PC-3 (cell line): ENCODE results near the gene PASK. TPM values are rescaled to one million over a fixed set of nuclear protein-coding genes. Genes with fewer than 3 reads are reported as not detected.

Experiments
- ATAC-seq: fragments of 200-7000 bp; cut with Tn5 transposase; 2 replicates; pipeline ENCODE4 v1.9.1; 2020; ENCODE audit warnings: mild to moderate bottlenecking, moderate library complexity
- BruUV-seq: library from RNA; stranded (reverse); fragments of 400-500 nt; replicated peaks from 2 replicates; lab custom pipeline; 2021; lab: Mats Ljungman, UMichigan
- CTCF ChIA-PET: fragments of 300-600 bp; sonication (Branson Sonifier 250); formaldehyde crosslinking; loops from one replicate; lab custom pipeline; 2022; ENCODE audit warnings: antibody characterized with exemption; lab: Charles Lee
- POLR2A ChIA-PET: fragments of 300-600 bp; sonication (Branson Sonifier 250); formaldehyde crosslinking; loops from one replicate; lab custom pipeline; 2022; ENCODE audit warnings: antibody characterized with exemption; ENCODE audit not compliant: unreplicated experiment; lab: Charles Lee
- DNase-seq: peaks from one replicate; pipeline ENCODE4 v3.0.0-alpha.2; 2015
- H2AFZ ChIP-seq: fragments of 300-600 bp; sonication (generic); 2 replicates; pipeline ENCODE4 v1.6.0; 2016; ENCODE audit warnings: antibody characterized with exemption, low read length
- H3F3A ChIP-seq: fragments of 300-600 bp; sonication (generic); one replicate; pipeline ENCODE4 v1.6.0; 2017; ENCODE audit warnings: antibody characterized with exemption, low read length, control low read depth, mild to moderate bottlenecking; ENCODE audit not compliant: unreplicated experiment
- H3K27ac ChIP-seq: fragments of 300-600 bp; sonication (generic); 2 replicates; pipeline ENCODE4 v1.5.1; 2016; ENCODE audit warnings: mild to moderate bottlenecking, low read length
- H3K27me3 ChIP-seq: fragments of 300-600 bp; sonication (generic); 2 replicates; pipeline ENCODE4 v1.6.1; 2016; ENCODE audit warnings: low read length, mixed read lengths
- H3K36me3 ChIP-seq: fragments of 300-600 bp; sonication (generic); 2 replicates; pipeline ENCODE4 v1.6.1; 2016; ENCODE audit warnings: low read depth, mixed run types, low read length, mixed read lengths
- H3K4me1 ChIP-seq: fragments of 300-600 bp; sonication (generic); 2 replicates; pipeline ENCODE4 v1.5.1; 2016; ENCODE audit warnings: low read length; ENCODE audit not compliant: insufficient read depth
- H3K4me2 ChIP-seq: fragments of 300-600 bp; sonication (generic); 2 replicates; pipeline ENCODE4 v1.6.0; 2016; ENCODE audit warnings: low read length
- H3K4me3 ChIP-seq: fragments of 300-600 bp; sonication (generic); 2 replicates; pipeline ENCODE4 v1.5.1; 2016; ENCODE audit warnings: mild to moderate bottlenecking, low read length, mixed read lengths
- H3K79me2 ChIP-seq: fragments of 300-600 bp; sonication (generic); 2 replicates; pipeline ENCODE4 v1.6.1; 2017; ENCODE audit warnings: low read length, mixed read lengths
- H3K9ac ChIP-seq: fragments of 300-600 bp; sonication (generic); 2 replicates; pipeline ENCODE4 v1.6.0; 2016; ENCODE audit warnings: mild to moderate bottlenecking, low read length
- H3K9me2 ChIP-seq: fragments of 300-600 bp; sonication (generic); replicated peaks from 2 replicates; pipeline ENCODE4 v1.6.1; 2016; ENCODE audit warnings: mixed run types, low read length, mixed read lengths
- H3K9me3 ChIP-seq: fragments of 300-600 bp; sonication (generic); 2 replicates; pipeline ENCODE4 v1.6.1; 2016; ENCODE audit warnings: low read length, mixed read lengths
- H4K20me1 ChIP-seq: fragments of 300-600 bp; sonication (generic); 2 replicates; pipeline ENCODE4 v1.6.1; 2016; ENCODE audit warnings: low read length, mixed read lengths
- CTCF ChIP-seq: fragments of 300-600 bp; sonication (generic); conservative IDR thresholded peaks from 2 replicates; pipeline ENCODE4 v1.5.1; 2017; ENCODE audit warnings: antibody characterized with exemption, low read depth, mild to moderate bottlenecking, low read length
- EZH2 ChIP-seq: fragments of 300-600 bp; sonication (generic); IDR thresholded peaks from one replicate; pipeline ENCODE4 v1.6.1; 2017; ENCODE audit warnings: antibody characterized with exemption, mild to moderate bottlenecking, low read length; ENCODE audit not compliant: unreplicated experiment
- EZH2phosphoT487 ChIP-seq: fragments of 300-600 bp; sonication (generic); IDR thresholded peaks from 2 replicates; pipeline ENCODE4 v1.6.1; 2018; ENCODE audit warnings: mild to moderate bottlenecking, antibody characterized with exemption, low read length, borderline replicate concordance
- intact Hi-C: fragments of 100-400 bp; cut with micrococcal nuclease; formaldehyde crosslinking; loops from 2 replicates; pipeline ENCODE4 v1.9.0; 2023
- total RNA-seq: library from RNA; depleted of rRNA; stranded (reverse); fragments of >200 nt; gene quantifications from 2 replicates; pipeline ENCODE4 v1.2.3, GENCODE V29; 2014

Gene PASK
- total RNA-seq, 1 experiment from 2014 or later = 4.1 TPM

- no peak overlapping the region for H3K9ac ChIP-seq
- no TSS peak for BruUV-seq
- no peak for TF ChIP-seq EZH2
- no peak for TF ChIP-seq CTCF
- no peaks in the 10 kb centered on the region for H3K9me2 ChIP-seq
- H3K4me1 ChIP-seq = no peaks in the 10 kb centered on the region
- H3K27me3 ChIP-seq = no peaks in the 10 kb centered on the region
- no peak overlapping the region for H3K4me3 ChIP-seq
- no peaks in the 10 kb centered on the region for H3K36me3 ChIP-seq
- ChIA-PET CTCF (no interaction called here), POLR2A (no interaction called here)
- no peak overlapping the region for H3K27ac ChIP-seq
- no peaks in the 10 kb centered on the region for H3K79me2 ChIP-seq
- DNase-seq = no peak
- H3K4me2 ChIP-seq = no peak overlapping the region
- intact Hi-C loops = no loop called here
- no peaks in the 10 kb centered on the region for H3K9me3 ChIP-seq
- no peaks in the 10 kb centered on the region for H4K20me1 ChIP-seq
- ATAC-seq = no peak
- no peaks in the 10 kb centered on the region for H3F3A ChIP-seq
- no peak overlapping the region for H2AFZ ChIP-seq
These were observed 41.2 kb upstream of the PASK start for GRCh38 chr2:241190291-241190981.

GRCh38 chr2:241189856-241190201 is 40.6 kb upstream of the PASK start:
- Histone ChIP-seq H2AFZ (no peak overlapping the region), H3K36me3 (no peaks in the 10 kb centered on the region), H3K4me3 (no peak overlapping the region), H3K9me2 (no peaks in the 10 kb centered on the region), H3K27ac (no peak overlapping the region), H3K27me3 (no peaks in the 10 kb centered on the region), H3K9ac (no peak overlapping the region), H3F3A (no peaks in the 10 kb centered on the region), H3K9me3 (no peaks in the 10 kb centered on the region), H4K20me1 (no peaks in the 10 kb centered on the region), H3K4me1 (no peaks in the 10 kb centered on the region), H3K4me2 (no peak overlapping the region), H3K79me2 (no peaks in the 10 kb centered on the region)
- TF ChIP-seq EZH2 = no peak
- TF ChIP-seq EZH2phosphoT487 = no peak
- TF ChIP-seq CTCF = no peak
- intact Hi-C loops = no loop called here
- no TSS peak for BruUV-seq
- DNase-seq (no peak), ATAC-seq (no peak)
- ChIA-PET CTCF (no interaction called here), POLR2A (no interaction called here)

GRCh38 chr2:241189093-241189855 is 40.0 kb upstream of the PASK start:
- DNase-seq (no peak), ATAC-seq (no peak)

More at GRCh38 chr2:241189093-241189855, 40.0 kb upstream of the PASK start:
- Histone ChIP-seq H3K4me3 (no peak overlapping the region), H4K20me1 (no peaks in the 10 kb centered on the region), H2AFZ (no peak overlapping the region), H3K4me1 (no peaks in the 10 kb centered on the region), H3K9me3 (no peaks in the 10 kb centered on the region), H3F3A (no peaks in the 10 kb centered on the region), H3K79me2 (no peaks in the 10 kb centered on the region), H3K36me3 (no peaks in the 10 kb centered on the region), H3K27ac (no peak overlapping the region), H3K27me3 (no peaks in the 10 kb centered on the region), H3K4me2 (no peak overlapping the region), H3K9me2 (no peaks in the 10 kb centered on the region), H3K9ac (no peak overlapping the region)
- POLR2A ChIA-PET = no interaction called here
- CTCF ChIA-PET = no interaction called here
- no peak for TF ChIP-seq EZH2
- no peak for TF ChIP-seq EZH2phosphoT487
- TF ChIP-seq CTCF = no peak
- BruUV-seq = no TSS peak
- intact Hi-C loops = no loop called here
